GM21360 (cell line): Measurements from ENCODE around the gene TJAP1.
"Not testable (repeated sequence)": the region's sequence is repeated elsewhere in the genome, so short reads cannot be mapped to it uniquely, and the experiment has no call there.

Source experiments
- ATAC-seq: cut with Tn5 transposase; IDR thresholded peaks from one replicate; pipeline ENCODE4 v1.9.1; 2021; ENCODE audit warnings: mild to moderate bottlenecking, moderate library complexity; ENCODE audit not compliant: unreplicated experiment

The TJAP1 gene

GRCh38 chr6:43523284-43523683, 45.9 kb downstream of the TJAP1 start:
- no peak for ATAC-seq

- no peak for ATAC-seq
Observed at GRCh38 chr6:43524483-43524961, 47.2 kb downstream of the TJAP1 start.

- no peak for ATAC-seq
Observed at GRCh38 chr6:43532201-43532600, 54.8 kb downstream of the TJAP1 start.

- ATAC-seq: not testable (repeated sequence)
Observed at GRCh38 chr6:43538986-43539385, 61.6 kb downstream of the TJAP1 start.

DNA sequence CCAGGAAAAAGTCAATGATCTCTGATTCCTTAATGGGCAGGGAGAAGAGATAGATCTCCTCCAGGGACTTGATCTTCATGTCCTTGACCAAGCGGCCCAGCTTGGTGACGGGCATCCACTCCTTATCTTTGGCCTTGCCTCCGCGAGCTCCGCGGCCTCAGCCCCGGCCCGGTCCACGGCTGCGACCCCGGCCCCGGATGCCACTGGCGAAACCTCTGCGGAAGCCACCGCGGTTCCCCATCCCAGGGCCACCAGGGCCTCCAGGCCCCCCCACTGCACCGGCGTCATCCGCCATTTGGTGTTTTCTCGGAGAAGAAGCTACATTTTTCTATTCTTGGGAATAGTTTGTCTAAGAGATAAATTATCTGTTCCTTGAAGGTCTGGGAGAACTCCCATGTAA, 62.0 kb downstream of the TJAP1 start:
- not testable (repeated sequence) for ATAC-seq

DNA sequence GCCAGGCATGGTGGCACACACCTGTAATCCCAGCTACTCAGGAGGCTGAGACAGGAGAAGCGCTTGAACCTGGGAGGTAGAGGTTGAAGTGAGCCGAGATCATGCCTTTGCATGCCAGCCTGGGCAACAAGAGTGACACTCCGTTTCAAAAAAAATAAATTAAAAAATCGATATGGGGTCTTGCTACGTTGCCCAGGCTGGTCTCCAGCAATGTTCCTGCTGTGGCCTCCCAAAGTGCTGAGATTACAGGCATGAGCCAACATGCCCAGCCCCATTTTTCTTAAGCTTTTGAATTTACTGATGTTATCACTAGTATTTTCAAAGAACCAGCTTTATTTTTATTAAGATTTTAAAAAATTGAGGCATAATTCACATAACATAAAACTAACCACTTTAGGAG, 63.1 kb downstream of the TJAP1 start:
- no peak for ATAC-seq

- no peak for ATAC-seq
Observed at GRCh38 chr6:43541774-43542471, 64.6 kb downstream of the TJAP1 start.

GRCh38 chr6:43544461-43544860, 67.1 kb downstream of the TJAP1 start:
- no peak for ATAC-seq

DNA sequence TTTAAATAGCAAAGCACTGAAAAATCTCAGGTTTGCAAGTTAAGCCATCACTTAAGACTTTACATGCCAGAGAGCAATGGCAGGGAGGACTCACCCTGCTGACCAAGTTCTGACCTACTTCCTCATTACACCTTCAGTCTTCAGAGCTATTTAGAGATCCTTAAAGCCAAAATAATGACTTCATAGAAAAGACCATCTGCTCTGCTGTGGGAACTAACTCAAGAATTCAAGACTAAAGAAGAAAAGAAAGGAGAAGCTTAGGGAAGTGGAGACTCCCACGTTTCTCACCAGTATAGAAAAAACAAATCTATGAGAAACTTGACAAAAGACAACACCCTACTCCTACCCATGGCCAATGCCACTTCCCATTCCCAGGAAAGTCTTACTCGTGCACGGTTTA, 69.9 kb downstream of the TJAP1 start:
- no peak for ATAC-seq
